OCI-LY1 (cell line): Measurements from ENCODE around the gene LCP2.

Experiments
- H2AFZ ChIP-seq: fragments of 200-600 bp; sonication (generic), shearing (Covaris generic); 2 replicates; pipeline ENCODE4 v1.6.0; 2014; ENCODE audit warnings: antibody characterized with exemption, mild to moderate bottlenecking, low read length
- H3F3A ChIP-seq: fragments of 200-600 bp; sonication (generic), shearing (Covaris generic); 2 replicates; pipeline ENCODE4 v1.6.0; 2014; ENCODE audit warnings: mild to moderate bottlenecking, antibody characterized with exemption, low read length, moderate library complexity; ENCODE audit not compliant: insufficient read depth
- H3K27ac ChIP-seq: fragments of 200-600 bp; sonication (generic); 2 replicates; pipeline ENCODE4 v1.5.1; 2014; ENCODE audit warnings: low read length, mixed run types, mild to moderate bottlenecking, low read depth; ENCODE audit not compliant: poor library complexity, severe bottlenecking
- H3K27me3 ChIP-seq: fragments of 200-600 bp; sonication (generic); 2 replicates; pipeline ENCODE4 v1.6.0; 2014; ENCODE audit warnings: antibody characterized with exemption, mild to moderate bottlenecking, low read length, moderate library complexity; ENCODE audit not compliant: insufficient read depth
- H3K36me3 ChIP-seq: fragments of 200-600 bp; sonication (generic); 2 replicates; pipeline ENCODE4 v1.6.1; 2014; ENCODE audit warnings: mild to moderate bottlenecking, antibody characterized with exemption, low read length, moderate library complexity, mixed read lengths; ENCODE audit not compliant: insufficient read depth
- H3K4me1 ChIP-seq: fragments of 200-600 bp; sonication (generic); 2 replicates; pipeline ENCODE4 v1.5.1; 2014; ENCODE audit warnings: mild to moderate bottlenecking, low read length, moderate library complexity; ENCODE audit not compliant: insufficient read depth, severe bottlenecking
- H3K4me2 ChIP-seq: fragments of 200-600 bp; sonication (generic), shearing (Covaris generic); 2 replicates; pipeline ENCODE4 v1.6.1; 2014; ENCODE audit warnings: low read length
- H3K4me3 ChIP-seq: fragments of 200-600 bp; sonication (generic); 2 replicates; pipeline ENCODE4 v1.5.1; 2014; ENCODE audit warnings: low read length, low read depth, mild to moderate bottlenecking, mixed read lengths; ENCODE audit not compliant: poor library complexity, severe bottlenecking
- H3K79me2 ChIP-seq: fragments of 200-600 bp; shearing (Covaris generic); 2 replicates; pipeline ENCODE4 v1.6.1; 2016; ENCODE audit warnings: mixed run types, low read length, mixed read lengths; ENCODE audit not compliant: insufficient read depth
- H3K9ac ChIP-seq: fragments of 200-600 bp; sonication (generic), shearing (Covaris generic); 2 replicates; pipeline ENCODE4 v1.6.1; 2014; ENCODE audit warnings: mild to moderate bottlenecking, low read length, mixed read lengths
- H3K9me2 ChIP-seq: fragments of 200-600 bp; sonication (generic), shearing (Covaris generic); 2 replicates; pipeline ENCODE4 v1.6.1; 2014; ENCODE audit warnings: low read depth, mild to moderate bottlenecking, low read length, mixed read lengths
- H3K9me3 ChIP-seq: fragments of 200-600 bp; shearing (Covaris generic); 2 replicates; pipeline ENCODE4 v1.6.1; 2014; ENCODE audit warnings: low read length, mixed read lengths
- H4K20me1 ChIP-seq: fragments of 200-600 bp; sonication (generic), shearing (Covaris generic); 2 replicates; pipeline ENCODE4 v1.6.0; 2016; ENCODE audit warnings: mild to moderate bottlenecking, low read length; ENCODE audit not compliant: insufficient read depth
- EZH2 ChIP-seq: fragments of 200-600 bp; sonication (generic), shearing (Covaris generic); IDR thresholded peaks from 2 replicates; pipeline ENCODE4 v1.8.0; 2017; ENCODE audit warnings: borderline replicate concordance, mixed run types, mild to moderate bottlenecking, antibody characterized with exemption, low read length, moderate library complexity, mixed read lengths
- TF ChIP-seq, protein P1 (sequence below): fragments of 200-600 bp; sonication (generic), shearing (Covaris generic); IDR thresholded peaks from 2 replicates; pipeline ENCODE4 v1.5.1; 2017; ENCODE audit warnings: mild to moderate bottlenecking, antibody characterized with exemption, low read length, moderate library complexity, mixed read lengths

LCP2 gene

GRCh38 chr5:170204202-170204601, 93.4 kb downstream of the LCP2 start:
- no peaks in the 10 kb centered on the region for H3K9me3 ChIP-seq
- H3K9ac ChIP-seq: no peak overlapping the region
- no peak overlapping the region for H3K4me3 ChIP-seq

GRCh38 chr5:170202117-170202516, 95.5 kb downstream of the LCP2 start:
- Histone ChIP-seq H3K4me3 (no peak overlapping the region), H2AFZ (no peak overlapping the region), H3K9ac (no peak overlapping the region), H3K27ac (no peak overlapping the region), H3K4me2 (no peak overlapping the region), H3K9me3 (no peaks in the 10 kb centered on the region), H3F3A (no peaks in the 10 kb centered on the region), H3K79me2 (no peaks in the 10 kb centered on the region), H3K36me3 (no peaks in the 10 kb centered on the region), H3K9me2 (no peaks in the 10 kb centered on the region), H3K4me1 (no peaks in the 10 kb centered on the region), H3K27me3 (no peaks in the 10 kb centered on the region; the same call in 1 of the 2 replicates), H4K20me1 (no peaks in the 10 kb centered on the region)
- TF ChIP-seq EZH2: no peak
- TF ChIP-seq, protein P1, sequence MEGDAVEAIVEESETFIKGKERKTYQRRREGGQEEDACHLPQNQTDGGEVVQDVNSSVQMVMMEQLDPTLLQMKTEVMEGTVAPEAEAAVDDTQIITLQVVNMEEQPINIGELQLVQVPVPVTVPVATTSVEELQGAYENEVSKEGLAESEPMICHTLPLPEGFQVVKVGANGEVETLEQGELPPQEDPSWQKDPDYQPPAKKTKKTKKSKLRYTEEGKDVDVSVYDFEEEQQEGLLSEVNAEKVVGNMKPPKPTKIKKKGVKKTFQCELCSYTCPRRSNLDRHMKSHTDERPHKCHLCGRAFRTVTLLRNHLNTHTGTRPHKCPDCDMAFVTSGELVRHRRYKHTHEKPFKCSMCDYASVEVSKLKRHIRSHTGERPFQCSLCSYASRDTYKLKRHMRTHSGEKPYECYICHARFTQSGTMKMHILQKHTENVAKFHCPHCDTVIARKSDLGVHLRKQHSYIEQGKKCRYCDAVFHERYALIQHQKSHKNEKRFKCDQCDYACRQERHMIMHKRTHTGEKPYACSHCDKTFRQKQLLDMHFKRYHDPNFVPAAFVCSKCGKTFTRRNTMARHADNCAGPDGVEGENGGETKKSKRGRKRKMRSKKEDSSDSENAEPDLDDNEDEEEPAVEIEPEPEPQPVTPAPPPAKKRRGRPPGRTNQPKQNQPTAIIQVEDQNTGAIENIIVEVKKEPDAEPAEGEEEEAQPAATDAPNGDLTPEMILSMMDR: no peak

More at GRCh38 chr5:170204202-170204601, 93.4 kb downstream of the LCP2 start:
- no peak overlapping the region for H2AFZ ChIP-seq
- H4K20me1 ChIP-seq: no peaks in the 10 kb centered on the region
- H3K36me3 ChIP-seq: no peaks in the 10 kb centered on the region
- no peak overlapping the region for H3K27ac ChIP-seq
- H3K9me2 ChIP-seq: no peaks in the 10 kb centered on the region
- no peaks in the 10 kb centered on the region for H3K4me1 ChIP-seq
- no peaks in the 10 kb centered on the region for H3K79me2 ChIP-seq
- no peak for TF ChIP-seq EZH2
- no peak overlapping the region for H3K4me2 ChIP-seq
- no peaks in the 10 kb centered on the region for H3F3A ChIP-seq
- H3K27me3 ChIP-seq: no peaks in the 10 kb centered on the region; the same call in 1 of the 2 replicates

- no peak overlapping the region for H3K27ac ChIP-seq
- no peaks in the 10 kb centered on the region for H3K79me2 ChIP-seq
- no peak overlapping the region for H3K4me3 ChIP-seq
- no peaks in the 10 kb centered on the region for H3K9me2 ChIP-seq
- no peak overlapping the region for H2AFZ ChIP-seq
- no peak for TF ChIP-seq EZH2
- TF ChIP-seq, protein P1: no peak
- no peaks in the 10 kb centered on the region for H3F3A ChIP-seq
- H3K9me3 ChIP-seq: no peaks in the 10 kb centered on the region
- peaks cover 1% of the 10 kb centered on the region; the same call in 1 of the 2 replicates for H3K27me3 ChIP-seq
- no peaks in the 10 kb centered on the region for H4K20me1 ChIP-seq
- no peaks in the 10 kb centered on the region for H3K36me3 ChIP-seq
- no peak overlapping the region for H3K9ac ChIP-seq
- H3K4me1 ChIP-seq: no peaks in the 10 kb centered on the region
- no peak overlapping the region for H3K4me2 ChIP-seq
Measured at GRCh38 chr5:170201311-170201710, 96.3 kb downstream of the LCP2 start.

DNA sequence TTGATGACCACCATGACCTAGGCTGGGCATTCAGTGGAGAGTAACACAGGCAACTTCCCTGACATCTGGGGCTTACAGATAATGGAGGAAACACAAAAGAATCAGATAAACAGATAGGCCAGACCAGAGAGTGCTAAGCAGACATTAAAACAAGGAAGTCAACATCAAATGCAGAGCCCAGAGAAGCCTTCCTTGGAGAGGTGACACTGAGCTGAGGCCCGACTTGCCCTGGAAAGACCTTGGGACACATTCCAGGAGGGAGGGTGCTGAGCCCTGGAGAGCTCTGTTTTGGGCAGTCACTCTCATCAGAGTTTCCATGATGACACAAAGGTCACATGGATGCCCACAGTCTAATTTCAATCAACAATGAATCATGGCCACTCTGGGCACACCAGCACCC, 96.7 kb downstream of the LCP2 start:
- no peaks in the 10 kb centered on the region for H4K20me1 ChIP-seq
- TF ChIP-seq, protein P1: no peak
- TF ChIP-seq EZH2: no peak
- no peaks in the 10 kb centered on the region for H3F3A ChIP-seq
- H3K36me3 ChIP-seq: no peaks in the 10 kb centered on the region
- no peaks in the 10 kb centered on the region for H3K9me3 ChIP-seq
- no peak overlapping the region for H2AFZ ChIP-seq
- no peak overlapping the region for H3K4me2 ChIP-seq
- no peaks in the 10 kb centered on the region for H3K79me2 ChIP-seq
- no peak overlapping the region for H3K4me3 ChIP-seq
- no peaks in the 10 kb centered on the region for H3K9me2 ChIP-seq
- no peak overlapping the region for H3K9ac ChIP-seq
- no peak overlapping the region for H3K27ac ChIP-seq
- H3K4me1 ChIP-seq: no peaks in the 10 kb centered on the region
- 0 out of 2 replicates have a peak, but pooled peaks cover 4% of the 10 kb centered on the region for H3K27me3 ChIP-seq
